Measurements from ENCODE around the gene NTN3.
A peak's percentile ranks its signal among the peaks of the same experiment; 100 is the strongest.

Gene NTN3

GRCh38 chr16:2486645-2487516, 15.8 kb downstream of the NTN3 start:
- H3K4me1 Mint-ChIP-seq (ENCODE audit: low read depth), result peaks cover 65% of the 10 kb centered on the region
- H3K27ac Mint-ChIP-seq, result peak overlapping the region; percentile 92
- peak overlapping the region; percentile 60 for H3K4me3 Mint-ChIP-seq
- peaks cover 6% of the 10 kb centered on the region for H3K27me3 Mint-ChIP-seq
- intact Hi-C loops (cut with micrococcal nuclease), result no loop called here
- H3K36me3 Mint-ChIP-seq (ENCODE audit: low read depth), result peaks cover 16% of the 10 kb centered on the region
- no peaks in the 10 kb centered on the region for H3K9me3 Mint-ChIP-seq

GRCh38 chr16:2487517-2487842, 16.4 kb downstream of the NTN3 start:
- peak overlapping the region; percentile 60 for H3K4me3 Mint-ChIP-seq
- peaks cover 6% of the 10 kb centered on the region for H3K27me3 Mint-ChIP-seq
- H3K9me3 Mint-ChIP-seq, result no peaks in the 10 kb centered on the region
- peaks cover 59% of the 10 kb centered on the region for H3K4me1 Mint-ChIP-seq (ENCODE audit: low read depth)
- peak overlapping the region; percentile 92 for H3K27ac Mint-ChIP-seq
- intact Hi-C loops (cut with micrococcal nuclease), result no loop called here
- peaks cover 16% of the 10 kb centered on the region for H3K36me3 Mint-ChIP-seq (ENCODE audit: low read depth)

- Mint-ChIP-seq H3K4me3 (peak overlapping the region; percentile 60), H3K9me3 (no peaks in the 10 kb centered on the region), H3K36me3 (ENCODE audit: low read depth) (peaks cover 16% of the 10 kb centered on the region), H3K27me3 (peaks cover 3% of the 10 kb centered on the region), H3K4me1 (ENCODE audit: low read depth) (peaks cover 54% of the 10 kb centered on the region), H3K27ac (peak overlapping the region; percentile 92)
- intact Hi-C loops (cut with micrococcal nuclease), result no loop called here
Measured at GRCh38 chr16:2487903-2488531, 16.9 kb downstream of the NTN3 start.

GRCh38 chr16:2489581-2489980, 18.5 kb downstream of the NTN3 start:
- intact Hi-C loops (cut with micrococcal nuclease), result no loop called here
- Mint-ChIP-seq H3K4me1 (ENCODE audit: low read depth) (peaks cover 49% of the 10 kb centered on the region), H3K27me3 (no peaks in the 10 kb centered on the region), H3K27ac (no peak overlapping the region), H3K4me3 (no peak overlapping the region), H3K9me3 (no peaks in the 10 kb centered on the region), H3K36me3 (ENCODE audit: low read depth) (peaks cover 16% of the 10 kb centered on the region)

- intact Hi-C loops (cut with micrococcal nuclease), result no loop called here
- Mint-ChIP-seq H3K27ac (no peak overlapping the region), H3K4me3 (no peak overlapping the region), H3K4me1 (ENCODE audit: low read depth) (peaks cover 40% of the 10 kb centered on the region), H3K27me3 (no peaks in the 10 kb centered on the region), H3K9me3 (no peaks in the 10 kb centered on the region), H3K36me3 (ENCODE audit: low read depth) (peaks cover 16% of the 10 kb centered on the region)
Measured at GRCh38 chr16:2490190-2491105, 19.4 kb downstream of the NTN3 start.

- Mint-ChIP-seq H3K4me3 (no peak overlapping the region), H3K36me3 (ENCODE audit: low read depth) (peaks cover 34% of the 10 kb centered on the region), H3K27ac (no peak overlapping the region), H3K4me1 (ENCODE audit: low read depth) (peaks cover 27% of the 10 kb centered on the region), H3K9me3 (no peaks in the 10 kb centered on the region), H3K27me3 (no peaks in the 10 kb centered on the region)
- intact Hi-C loops (cut with micrococcal nuclease), result no loop called here
Measured at GRCh38 chr16:2492292-2492691, 21.2 kb downstream of the NTN3 start.

GRCh38 chr16:2493605-2494004, 22.5 kb downstream of the NTN3 start:
- peak overlapping the region; percentile 11 for H3K27ac Mint-ChIP-seq
- H3K36me3 Mint-ChIP-seq (ENCODE audit: low read depth), result peaks cover 47% of the 10 kb centered on the region

GRCh38 chr16:2494616-2495015, 23.5 kb downstream of the NTN3 start:
- Mint-ChIP-seq H3K4me1 (ENCODE audit: low read depth) (peaks cover 30% of the 10 kb centered on the region), H3K36me3 (ENCODE audit: low read depth) (peaks cover 57% of the 10 kb centered on the region), H3K27ac (no peak overlapping the region), H3K4me3 (no peak overlapping the region), H3K27me3 (no peaks in the 10 kb centered on the region), H3K9me3 (no peaks in the 10 kb centered on the region)
- intact Hi-C loops (cut with micrococcal nuclease), result no loop called here

More at GRCh38 chr16:2493605-2494004, 22.5 kb downstream of the NTN3 start:
- peaks cover 21% of the 10 kb centered on the region for H3K4me1 Mint-ChIP-seq (ENCODE audit: low read depth)
- intact Hi-C loops (cut with micrococcal nuclease), result no loop called here
- no peaks in the 10 kb centered on the region for H3K27me3 Mint-ChIP-seq
- H3K9me3 Mint-ChIP-seq, result no peaks in the 10 kb centered on the region
- H3K4me3 Mint-ChIP-seq, result no peak overlapping the region

GRCh38 chr16:2495041-2495440, 23.9 kb downstream of the NTN3 start:
- Mint-ChIP-seq H3K27me3 (no peaks in the 10 kb centered on the region), H3K4me3 (no peak overlapping the region), H3K9me3 (no peaks in the 10 kb centered on the region), H3K36me3 (ENCODE audit: low read depth) (peaks cover 57% of the 10 kb centered on the region), H3K4me1 (ENCODE audit: low read depth) (peaks cover 32% of the 10 kb centered on the region), H3K27ac (no peak overlapping the region)
- intact Hi-C loops (cut with micrococcal nuclease), result no loop called here

GRCh38 chr16:2496223-2497115, 25.4 kb downstream of the NTN3 start:
- Mint-ChIP-seq H3K27me3 (no peaks in the 10 kb centered on the region), H3K4me1 (ENCODE audit: low read depth) (peaks cover 35% of the 10 kb centered on the region), H3K27ac (no peak overlapping the region), H3K9me3 (no peaks in the 10 kb centered on the region), H3K4me3 (no peak overlapping the region), H3K36me3 (ENCODE audit: low read depth) (peaks cover 60% of the 10 kb centered on the region)
- intact Hi-C loops (cut with micrococcal nuclease), result no loop called here

- H3K27ac Mint-ChIP-seq, result no peak overlapping the region
- H3K36me3 Mint-ChIP-seq (ENCODE audit: low read depth), result peaks cover 60% of the 10 kb centered on the region
Measured at GRCh38 chr16:2497116-2497630, 26.1 kb downstream of the NTN3 start.

GRCh38 chr16:2497695-2498484, 26.8 kb downstream of the NTN3 start:
- peak overlapping the region; percentile 16 for H3K27ac Mint-ChIP-seq
- no peaks in the 10 kb centered on the region for H3K27me3 Mint-ChIP-seq
- peaks cover 60% of the 10 kb centered on the region for H3K36me3 Mint-ChIP-seq (ENCODE audit: low read depth)
- H3K4me1 Mint-ChIP-seq (ENCODE audit: low read depth), result peaks cover 49% of the 10 kb centered on the region
- intact Hi-C loops (cut with micrococcal nuclease), result no loop called here
- H3K9me3 Mint-ChIP-seq, result no peaks in the 10 kb centered on the region
- H3K4me3 Mint-ChIP-seq, result no peak overlapping the region

More at GRCh38 chr16:2497116-2497630, 26.1 kb downstream of the NTN3 start:
- intact Hi-C loops (cut with micrococcal nuclease), result no loop called here
- Mint-ChIP-seq H3K4me1 (ENCODE audit: low read depth) (peaks cover 42% of the 10 kb centered on the region), H3K9me3 (no peaks in the 10 kb centered on the region), H3K4me3 (no peak overlapping the region), H3K27me3 (no peaks in the 10 kb centered on the region)

All from dendritic cell treated with granulocyte-macrophage colony-stimulating factor and Interleukin-4, amounts not matched to agents 40 ng/mL and 50 ng/mL, for 4 days (primary cell).